HepG2 (cell line): ENCODE data around the gene BMI1. TPM values are rescaled to one million over a fixed set of nuclear protein-coding genes. Genes with fewer than 3 reads are reported as not detected.

Experiments
- ATAC-seq: fragments of 200-7000 bp; cut with Tn5 transposase; 3 replicates; pipeline ENCODE4 v1.9.1; 2020; ENCODE audit warnings: mild to moderate bottlenecking, moderate library complexity
- BruUV-seq: library from RNA; stranded (reverse); fragments of 400-500 nt; replicated peaks from 2 replicates; lab custom pipeline; 2021; lab: Mats Ljungman, UMichigan
- CTCF ChIA-PET: fragments of 300-600 bp; formaldehyde crosslinking; extraction: SDS; loops from one replicate; lab custom pipeline; 2021; ENCODE audit warnings: low total read pairs, inconsistent platforms, low intra/inter-chr PET ratio; lab: Yijun Ruan, JAX
- POLR2A ChIA-PET: fragments of 350-600 bp; sonication (Branson Sonifier 250); formaldehyde crosslinking; loops from one replicate; lab custom pipeline; 2020; ENCODE audit warnings: antibody characterized with exemption, inconsistent platforms; lab: Yijun Ruan, JAX
- DNase-seq: peaks from one replicate; pipeline ENCODE4 v3.0.0-alpha.2; 2015; ENCODE audit warnings: low spot score
- FAIRE-seq: peaks from 3 replicates; lab custom pipeline; 2011; peaks lifted over from hg19 to GRCh38; lab: Jason Lieb, UNC
- H2AFZ ChIP-seq: one replicate; pipeline ENCODE4 v1.6.1; 2011; ENCODE audit warnings: low read length, inconsistent platforms
- H3K27ac ChIP-seq: fragments of 300-600 bp; 3 replicates; pipeline ENCODE4 v1.8.0; 2011; ENCODE audit warnings: mixed run types, mild to moderate bottlenecking, mixed read lengths, low read length, inconsistent platforms; ENCODE audit not compliant: insufficient read depth; ENCODE audit errors: extremely low read length
- H3K27me3 ChIP-seq, 2 experiments: fragments of 200-600 bp in 1 of 2; 2 replicates in 1 of 2; 3 replicates in 1 of 2; pipeline versions ENCODE4 v1.6.0 to v1.8.0; 2011; ENCODE audit warnings: low read length in 2 of 2, mild to moderate bottlenecking in 2 of 2, moderate library complexity in 2 of 2, inconsistent platforms in 1 of 2; ENCODE audit not compliant: insufficient read depth in 2 of 2, control insufficient read depth in 1 of 2
- H3K36me3 ChIP-seq, 2 experiments: fragments of 200-600 bp in 1 of 2; replicated peaks in 1 of 2; 2 replicates in 1 of 2; 3 replicates in 1 of 2; pipeline versions ENCODE4 v1.5.1 to v1.8.0; 2011; ENCODE audit warnings: low read length in 2 of 2, inconsistent platforms in 1 of 2; ENCODE audit not compliant: insufficient read depth in 2 of 2, control insufficient read depth in 1 of 2
- H3K4me1 ChIP-seq: 2 replicates; pipeline ENCODE4 v1.5.1; 2012; ENCODE audit warnings: low read length, inconsistent platforms; ENCODE audit not compliant: insufficient read depth
- H3K4me2 ChIP-seq: 2 replicates; pipeline ENCODE4 v1.6.0; 2011; ENCODE audit warnings: low read depth, low read length, inconsistent platforms
- H3K4me3 ChIP-seq, 3 experiments: fragments of 200-600 bp in 1 of 3; sonication (generic), shearing (Covaris generic) in 1 of 3; replicated peaks in 1 of 3; 2 replicates each; pipeline ENCODE4 v1.5.1; 2011 to 2016; ENCODE audit warnings: low read length in 3 of 3, inconsistent platforms in 2 of 3, low read depth in 2 of 3, mild to moderate bottlenecking in 2 of 3, control low read depth in 1 of 3, mixed read lengths in 1 of 3; ENCODE audit not compliant: insufficient read depth in 1 of 3
- H3K79me2 ChIP-seq: one replicate; pipeline ENCODE4 v1.6.1; 2011; ENCODE audit warnings: low read length, inconsistent platforms; ENCODE audit not compliant: insufficient read depth
- H3K9ac ChIP-seq: 2 replicates; pipeline ENCODE4 v1.6.0; 2011; ENCODE audit warnings: mild to moderate bottlenecking, low read depth, low read length, inconsistent platforms; ENCODE audit not compliant: insufficient read depth
- H3K9me3 ChIP-seq: 2 replicates; pipeline ENCODE4 v1.5.1; 2012; ENCODE audit warnings: mild to moderate bottlenecking, low read length
- H4K20me1 ChIP-seq: 2 replicates; pipeline ENCODE4 v1.6.0; 2011; ENCODE audit warnings: inconsistent platforms, mild to moderate bottlenecking, low read length, moderate library complexity; ENCODE audit not compliant: insufficient read depth
- BHLHE40 ChIP-seq: IDR thresholded peaks from 2 replicates; pipeline ENCODE4 v1.6.1; 2011; ENCODE audit warnings: low read length, improper control_type of control experiment
- CREB1 ChIP-seq, 2 experiments: fragments of 450-650 bp in 1 of 2; IDR thresholded peaks; 2 replicates each; pipeline ENCODE4 v1.6.1; 2016 to 2017; ENCODE audit warnings: control low read depth in 1 of 2, mild to moderate bottlenecking in 1 of 2, missing compliant biosample characterization in 1 of 2, missing genetic modification characterization in 1 of 2
- CREM ChIP-seq, 2 experiments: sonication (generic) in 1 of 2; formaldehyde crosslinking in 1 of 2; IDR thresholded peaks; 2 replicates each; pipeline versions ENCODE4 v1.4.0 to v1.6.1; 2016 to 2020; ENCODE audit warnings: antibody characterized with exemption in 1 of 2, mild to moderate bottlenecking in 1 of 2, missing genetic modification reagents in 1 of 2
- EED ChIP-seq: sonication (generic); formaldehyde crosslinking; IDR thresholded peaks from 2 replicates; pipeline ENCODE4 v1.5.0; 2020; ENCODE audit warnings: mild to moderate bottlenecking, missing genetic modification reagents
- HNF4A ChIP-seq: sonication (generic); formaldehyde crosslinking; IDR thresholded peaks from 2 replicates; pipeline ENCODE4 v1.4.0; 2020; ENCODE audit warnings: missing genetic modification reagents
- HNRNPK ChIP-seq: fragments of 200-400 bp; formaldehyde crosslinking; IDR thresholded peaks from 2 replicates; pipeline ENCODE4 v1.6.1; 2018; ENCODE audit warnings: low read length, low read depth, moderate library complexity, mild to moderate bottlenecking; ENCODE audit not compliant: poor library complexity, severe bottlenecking
- MBNL3 ChIP-seq: fragments of 250-450 bp; sonication (Bioruptor Pico); conservative IDR thresholded peaks from 2 replicates; pipeline ENCODE4 v1.8.0; 2022; ENCODE audit warnings: mild to moderate bottlenecking, inconsistent platforms
- MXI1 ChIP-seq: IDR thresholded peaks from 3 replicates; pipeline ENCODE4 v1.6.1; 2012; ENCODE audit warnings: low read depth, low read length, inconsistent platforms, borderline replicate concordance
- RFXANK ChIP-seq: IDR thresholded peaks from 2 replicates; pipeline ENCODE4 v1.6.1; 2016
- SRSF9 ChIP-seq: fragments of 200-400 bp; formaldehyde crosslinking; IDR thresholded peaks from 2 replicates; pipeline ENCODE4 v1.6.1; 2018; ENCODE audit warnings: borderline replicate concordance, mild to moderate bottlenecking, low read depth, low read length; ENCODE audit not compliant: insufficient read depth, poor library complexity, severe bottlenecking
- TERF1 ChIP-seq: sonication (generic); formaldehyde crosslinking; IDR thresholded peaks from 2 replicates; pipeline ENCODE4 v1.8.0; 2022; ENCODE audit warnings: mild to moderate bottlenecking, missing genetic modification reagents, moderate library complexity
- ZNF224 ChIP-seq: sonication (generic); formaldehyde crosslinking; IDR thresholded peaks from 2 replicates; pipeline ENCODE4 v1.5.0; 2020; ENCODE audit warnings: mild to moderate bottlenecking, missing genetic modification reagents
- ZNF430 ChIP-seq: sonication (generic); formaldehyde crosslinking; IDR thresholded peaks from 2 replicates; pipeline ENCODE4 v1.9.0; 2021; ENCODE audit warnings: mild to moderate bottlenecking, missing genetic modification reagents
- ZNF543 ChIP-seq: sonication (generic); formaldehyde crosslinking; IDR thresholded peaks from 2 replicates; pipeline ENCODE4 v1.4.0; 2020; ENCODE audit warnings: mild to moderate bottlenecking, missing genetic modification reagents
- ZZZ3 ChIP-seq: sonication (generic); formaldehyde crosslinking; IDR thresholded peaks from 2 replicates; pipeline ENCODE4 v1.4.0; 2020; ENCODE audit warnings: missing genetic modification reagents, mild to moderate bottlenecking, borderline replicate concordance
- WGBS: methylation state at CpG from one replicate; pipeline ENCODE4 v1.1.6; 2017; ENCODE audit warnings: low lambda C conversion rate; 5-methylcytosine and 5-hydroxymethylcytosine counted together
- in situ Hi-C: cut with HindIII; loops from 2 replicates; pipeline ENCODE4 v1.10.0; 2017; ENCODE audit warnings: low pct_unique_long_range_greater_than_20kb; ENCODE audit not compliant: extremely low pct_ligation_motif_present
- intact Hi-C: fragments of 100-400 bp; cut with micrococcal nuclease; formaldehyde crosslinking; loops from one replicate; pipeline ENCODE4 v1.10.0; 2022; ENCODE audit not compliant: unreplicated experiment
- polyA plus RNA-seq, 8 experiments: library from polyadenylated mRNA; depleted of rRNA in 3 of 8; stranded (reverse) in 7 of 8; unstranded in 1 of 8; fragments of >200 nt; fragmentation: Illumina TruSeq in 4 of 8; extraction: Trizol in 4 of 8; gene quantifications; 2 replicates each; pipeline versions ENCODE4 v1.2.1 to v1.2.3, GENCODE V29; 2011 to 2016; ENCODE audit warnings: low read depth in 4 of 8, missing spikeins in 1 of 8, mixed read lengths in 1 of 8; ENCODE audit not compliant: insufficient read depth in 1 of 8
- total RNA-seq, 5 experiments: library from RNA; depleted of rRNA; stranded (reverse); fragments of >200 nt; fragmentation: Illumina TruSeq; extraction: Trizol; gene quantifications; 2 replicates each; pipeline ENCODE4 v1.2.3, GENCODE V29; 2016; ENCODE audit warnings: low read depth in 1 of 5
- TF ChIP-seq, protein P1 (sequence below): sonication (generic); formaldehyde crosslinking; IDR thresholded peaks from 2 replicates; pipeline ENCODE4 v1.5.1; 2020; ENCODE audit warnings: mild to moderate bottlenecking, missing genetic modification reagents, moderate library complexity

Gene BMI1
- total and polyA plus RNA-seq, 2 of the 13 experiments (the other 11 are each of a cell fraction or from before 2014, with no cell fraction given): 30.5 to 44.0 TPM

DNA sequence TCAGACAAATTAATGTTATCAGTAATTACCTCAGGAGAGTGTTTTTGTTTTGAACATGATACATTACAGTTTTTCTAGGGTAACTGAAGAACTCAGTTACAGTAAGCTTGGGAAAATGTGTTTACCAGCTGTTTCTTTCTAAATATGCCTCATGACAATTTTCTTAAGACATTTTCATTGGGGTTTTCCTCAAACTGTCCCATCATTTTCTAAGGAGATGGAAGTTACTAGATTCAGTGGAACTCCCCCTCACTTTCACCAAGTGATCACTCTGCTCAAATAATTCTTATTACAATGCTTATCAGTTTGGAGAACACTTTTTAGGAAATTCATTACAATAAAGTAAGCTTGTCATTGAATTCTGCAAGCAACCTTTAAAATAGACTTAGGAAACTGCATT is 18.0 kb downstream of the BMI1 start:
- no peaks in the 10 kb centered on the region for H3K9me3 ChIP-seq
- peaks cover 12% of the 10 kb centered on the region for H3K4me1 ChIP-seq
- TF ChIP-seq ZNF224 (CRISPR knock-in tag) (no peak), MBNL3 (CRISPR knock-in tag) (no peak)
- no peaks in the 10 kb centered on the region for H4K20me1 ChIP-seq
- BruUV-seq: no TSS peak
- no peak overlapping the region for H3K27ac ChIP-seq
- in situ Hi-C loops (no loop called here), intact Hi-C loops (no loop called here)
- H3K27me3 ChIP-seq: peaks cover 0 to 46% of the 10 kb centered on the region in 2 experiments; a peak in 3 of 5 replicates
- H3K79me2 ChIP-seq: no peaks in the 10 kb centered on the region
- CTCF ChIA-PET: no interaction called here
- POLR2A ChIA-PET: no interaction called here
- H3K4me3 ChIP-seq: no peak overlapping the region
- DNase-seq (no peak), ATAC-seq (no peak), FAIRE-seq (no peak)
- H3K4me2 ChIP-seq: no peak overlapping the region
- no peak overlapping the region for H3K9ac ChIP-seq
- H2AFZ ChIP-seq: no peak overlapping the region
- no peaks in the 10 kb centered on the region for H3K36me3 ChIP-seq

DNA sequence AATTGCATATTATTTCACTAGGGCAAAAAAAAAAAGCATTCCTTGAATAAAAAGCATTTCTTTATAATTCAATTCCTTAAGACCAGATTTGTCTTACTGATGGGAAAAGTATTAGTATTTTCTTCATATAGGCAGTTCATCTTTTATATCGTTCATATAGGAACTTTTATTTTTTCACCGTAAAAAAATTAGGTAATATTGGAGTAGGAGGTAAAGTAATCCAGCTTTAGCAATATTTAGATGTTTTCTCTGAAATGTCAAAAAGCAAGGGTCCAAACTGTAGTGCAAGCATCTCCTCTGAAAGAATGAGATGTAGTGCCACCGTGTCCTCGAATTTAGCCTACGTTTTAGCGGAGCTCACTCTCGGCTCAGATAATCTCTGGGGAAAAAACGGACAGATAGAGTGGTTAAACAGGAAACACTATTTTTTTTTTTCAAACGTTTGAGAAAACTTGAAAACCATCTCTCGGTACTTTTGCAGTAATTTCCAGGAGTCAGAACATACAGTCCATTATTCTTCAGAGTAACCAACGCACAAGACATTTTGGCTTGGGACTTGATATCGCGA is 18.9 kb downstream of the BMI1 start:
- BruUV-seq: TSS peak; percentile 82
- no peaks in the 10 kb centered on the region for H3K36me3 ChIP-seq
- H3K9me3 ChIP-seq: no peaks in the 10 kb centered on the region
- no peak overlapping the region for H3K27ac ChIP-seq
- peak overlapping the region; percentile 85 for H3K9ac ChIP-seq
- H2AFZ ChIP-seq: peak overlapping the region; percentile 33
- DNase-seq: no peak
- peaks cover 0 to 46% of the 10 kb centered on the region in 2 experiments; a peak in 3 of 5 replicates for H3K27me3 ChIP-seq
- under 1% methylated on average over 13 of the region's 13 CpGs for WGBS
- H3K4me2 ChIP-seq: peak overlapping the region; percentile 90
- POLR2A ChIA-PET: interaction anchor here (0.8 to 1.7 kb wide), 9 partner anchors 14 to 343 kb away, joined by 3 to 23 read pairs (median 5); partner anchors contain the start of genes BMI1 and COMMD3
- in situ Hi-C loops: no loop called here
- FAIRE-seq: no peak
- CTCF ChIA-PET: no interaction called here
- H3K4me3 ChIP-seq: peak overlapping the region; percentile 69 to 83 (median 71)
- H3K4me1 ChIP-seq: peaks cover 12% of the 10 kb centered on the region
- ATAC-seq: no peak
- H4K20me1 ChIP-seq: no peaks in the 10 kb centered on the region
- no peaks in the 10 kb centered on the region for H3K79me2 ChIP-seq
- intact Hi-C loops: loop anchor here (2.0 to 5.0 kb wide), 2 partner anchors 15 to 97 kb away; no protein-coding TSS in a partner anchor
- TF ChIP-seq RFXANK (CRISPR knock-in tag): no peak
- no peak for TF ChIP-seq HNF4A (CRISPR knock-in tag)
- TF ChIP-seq TERF1 (CRISPR knock-in tag): no peak
- TF ChIP-seq BHLHE40: no peak
- TF ChIP-seq EED: no peak
- TF ChIP-seq, protein P1, sequence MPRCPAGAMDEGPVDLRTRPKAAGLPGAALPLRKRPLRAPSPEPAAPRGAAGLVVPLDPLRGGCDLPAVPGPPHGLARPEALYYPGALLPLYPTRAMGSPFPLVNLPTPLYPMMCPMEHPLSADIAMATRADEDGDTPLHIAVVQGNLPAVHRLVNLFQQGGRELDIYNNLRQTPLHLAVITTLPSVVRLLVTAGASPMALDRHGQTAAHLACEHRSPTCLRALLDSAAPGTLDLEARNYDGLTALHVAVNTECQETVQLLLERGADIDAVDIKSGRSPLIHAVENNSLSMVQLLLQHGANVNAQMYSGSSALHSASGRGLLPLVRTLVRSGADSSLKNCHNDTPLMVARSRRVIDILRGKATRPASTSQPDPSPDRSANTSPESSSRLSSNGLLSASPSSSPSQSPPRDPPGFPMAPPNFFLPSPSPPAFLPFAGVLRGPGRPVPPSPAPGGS (CRISPR knock-in tag): no peak
- no peak for TF ChIP-seq HNRNPK
- TF ChIP-seq ZZZ3: no peak
- TF ChIP-seq CREB1 (IDR thresholded peaks at IDR 0.05): no peak; the same call in 1 of the 2 replicates
- TF ChIP-seq CREB1 (CRISPR knock-in tag; IDR thresholded peaks at IDR 0.05): peak; percentile 92
- peak; percentile 84; the same call in 1 of the 2 replicates for TF ChIP-seq CREM (IDR thresholded peaks at IDR 0.05)
- TF ChIP-seq CREM (CRISPR knock-in tag; IDR thresholded peaks at IDR 0.05): no peak
- TF ChIP-seq MXI1: no peak
- no peak for TF ChIP-seq ZNF430 (CRISPR knock-in tag)
- TF ChIP-seq SRSF9: no peak
- TF ChIP-seq ZNF543 (CRISPR knock-in tag): no peak
